Stomach (tissue), 4 donors: ENCODE measurements around the gene MIPEP.

Source experiments
- CTCF ChIP-seq, 7 experiments: fragments of 450-650 bp in 4 of 7; fragments of 200-600 bp in 3 of 7; sonication (generic) in 3 of 7; IDR thresholded peaks; one replicate each; pipeline ENCODE4 v1.5.1; 2016 to 2019; ENCODE audit warnings: antibody characterized with exemption in 7 of 7, control low read depth in 2 of 7, mild to moderate bottlenecking in 1 of 7
- EP300 ChIP-seq: sonication (generic); formaldehyde crosslinking; IDR thresholded peaks from one replicate; pipeline ENCODE4 v1.6.1; 2017; ENCODE audit warnings: antibody characterized with exemption
- POLR2A ChIP-seq, 4 donors: fragments of 450-650 bp; IDR thresholded peaks; one replicate each; pipeline ENCODE4 v1.6.1; 2016; ENCODE audit warnings: antibody characterized with exemption in 4 of 4, control low read depth in 2 of 4, mild to moderate bottlenecking in 1 of 4, moderate library complexity in 1 of 4
- POLR2AphosphoS5 ChIP-seq, 3 donors: sonication (generic); formaldehyde crosslinking; IDR thresholded peaks; one replicate each; pipeline ENCODE4 v1.6.1; 2016; ENCODE audit warnings: antibody characterized with exemption in 3 of 3

DNA sequence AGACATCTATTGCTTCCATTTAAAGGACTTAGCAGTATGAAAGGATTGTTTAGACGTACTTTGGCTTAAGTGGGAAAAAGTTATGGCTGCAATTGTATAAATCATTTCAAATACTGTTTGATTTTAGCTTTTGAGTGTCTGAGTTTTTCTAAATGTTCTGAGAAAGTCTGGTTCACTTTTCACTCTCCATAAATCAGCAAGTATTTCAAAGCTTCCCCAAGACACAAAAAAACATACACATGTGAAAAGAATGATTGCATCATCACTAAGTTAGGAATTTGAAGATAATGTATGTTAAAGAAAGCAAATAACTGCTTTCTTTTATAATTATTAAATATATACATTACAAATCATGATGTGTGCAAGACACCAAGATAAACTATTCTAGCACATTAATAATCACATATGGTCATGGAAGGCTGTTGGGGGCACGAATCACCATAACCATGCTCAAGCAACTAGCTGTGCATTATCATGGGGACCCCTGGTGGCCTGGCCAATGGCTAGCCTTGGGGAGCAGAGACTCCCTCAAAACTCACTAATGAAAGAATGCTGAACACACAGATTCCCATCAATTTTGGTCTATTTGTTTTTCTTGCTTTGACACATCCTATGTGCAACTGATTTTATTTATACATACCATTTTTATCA is 111.1 kb downstream of the MIPEP start:
- TF ChIP-seq POLR2AphosphoS5 (IDR thresholded peaks at IDR 0.05) (no peak), CTCF (IDR thresholded peaks at IDR 0.05) (no peak), EP300 (no peak), POLR2A (IDR thresholded peaks at IDR 0.05) (no peak)
